H1 (cell line): ENCODE data around the gene GNAQ. TPM values are rescaled to one million over a fixed set of nuclear protein-coding genes. Genes with fewer than 3 reads are reported as not detected.

Experiments
- CTCF ChIA-PET: fragments of 300-600 bp; sonication (Branson Sonifier 250); formaldehyde crosslinking; loops from one replicate; lab custom pipeline; 2021; ENCODE audit not compliant: partially characterized antibody; lab: Charles Lee
- POLR2A ChIA-PET: fragments of 300-600 bp; sonication (Branson Sonifier 250); formaldehyde crosslinking; loops from one replicate; lab custom pipeline; 2021; ENCODE audit warnings: inconsistent platforms; ENCODE audit not compliant: partially characterized antibody; lab: Charles Lee
- DNase-seq, 2 experiments: peaks; one replicate each; pipeline versions ENCODE4 v3.0.0 to v3.0.0-alpha.2; 2010 to 2022; ENCODE audit warnings: low spot score in 2 of 2, low read depth in 1 of 2, mixed read lengths in 1 of 2
- FAIRE-seq: peaks from 2 replicates; lab custom pipeline; 2011; peaks lifted over from hg19 to GRCh38; lab: Jason Lieb, UNC
- H2AFZ ChIP-seq: 2 replicates; pipeline ENCODE4 v1.8.1; 2012; ENCODE audit warnings: low read length, inconsistent platforms
- H2AK5ac ChIP-seq: 2 replicates; pipeline ENCODE4 v1.6.1; 2013; ENCODE audit warnings: low read depth, low read length
- H2BK120ac ChIP-seq: replicated peaks from 2 replicates; pipeline ENCODE3; 2013; ENCODE audit warnings: low read depth, low read length, inconsistent platforms
- H2BK12ac ChIP-seq: 2 replicates; pipeline ENCODE4 v1.6.1; 2013; ENCODE audit warnings: low read depth, low read length
- H2BK15ac ChIP-seq: 2 replicates; pipeline ENCODE4 v1.6.1; 2013; ENCODE audit warnings: low read length
- H2BK20ac ChIP-seq: 2 replicates; pipeline ENCODE4 v1.6.1; 2013; ENCODE audit warnings: low read length
- H2BK5ac ChIP-seq: 2 replicates; pipeline ENCODE4 v1.6.1; 2013; ENCODE audit warnings: low read depth, low read length
- H3K14ac ChIP-seq: 2 replicates; pipeline ENCODE4 v1.6.1; 2013; ENCODE audit warnings: inconsistent platforms; ENCODE audit not compliant: insufficient read length
- H3K18ac ChIP-seq: 2 replicates; pipeline ENCODE4 v1.6.1; 2013; ENCODE audit warnings: low read length; ENCODE audit errors: extremely low read depth
- H3K23ac ChIP-seq: 2 replicates; pipeline ENCODE4 v1.6.1; 2013; ENCODE audit warnings: inconsistent platforms; ENCODE audit not compliant: insufficient read length
- H3K23me2 ChIP-seq: 2 replicates; pipeline ENCODE4 v1.6.1; 2013; ENCODE audit warnings: low read depth, low read length
- H3K27ac ChIP-seq: 2 replicates; pipeline ENCODE4 v1.6.1; 2011; ENCODE audit warnings: low read depth, low read length, inconsistent platforms
- H3K27me3 ChIP-seq, 4 experiments: replicated peaks in 1 of 4; 1 replicate in 1 of 4; 2 replicates in 3 of 4; pipeline versions ENCODE4 v1.6.1 to v1.8.1; 2011 to 2013; ENCODE audit warnings: low read length in 3 of 4, mild to moderate bottlenecking in 3 of 4, inconsistent platforms in 2 of 4, mixed read lengths in 2 of 4, moderate library complexity in 1 of 4; ENCODE audit not compliant: control insufficient read depth in 3 of 4, insufficient read depth in 3 of 4; ENCODE audit errors: extremely low read depth in 1 of 4
- H3K36me3 ChIP-seq, 4 experiments: 2 replicates each; pipeline versions ENCODE4 v1.6.1 to v1.8.1; 2011 to 2013; ENCODE audit warnings: mild to moderate bottlenecking in 4 of 4, low read length in 3 of 4, moderate library complexity in 2 of 4, control low read depth in 1 of 4, inconsistent platforms in 1 of 4; ENCODE audit not compliant: insufficient read depth in 4 of 4, control insufficient read depth in 2 of 4
- H3K4ac ChIP-seq: replicated peaks from 2 replicates; pipeline ENCODE3; 2013; ENCODE audit warnings: low read length, low read depth, mixed read lengths, inconsistent platforms; ENCODE audit not compliant: insufficient read length
- H3K4me1 ChIP-seq, 4 experiments: replicated peaks in 1 of 4; 1 replicate in 1 of 4; 2 replicates in 3 of 4; pipeline versions ENCODE4 v1.6.1 to v1.8.1; 2011 to 2013; ENCODE audit warnings: low read length in 3 of 4, inconsistent platforms in 2 of 4, mixed read lengths in 1 of 4; ENCODE audit not compliant: insufficient read depth in 4 of 4, control insufficient read depth in 3 of 4
- H3K4me2 ChIP-seq, 2 experiments: 2 replicates each; pipeline versions ENCODE4 v1.6.1 to v1.8.1; 2011 to 2013; ENCODE audit warnings: low read depth in 2 of 2, low read length in 2 of 2, control low read depth in 1 of 2, inconsistent platforms in 1 of 2, mild to moderate bottlenecking in 1 of 2; ENCODE audit not compliant: insufficient read depth in 1 of 2
- H3K4me3 ChIP-seq, 4 experiments: fragments of 200-600, 300-600 bp in 1 of 4; sonication (generic), shearing (Covaris generic), sonication (Bioruptor Twin) in 1 of 4; 2 replicates each; pipeline versions ENCODE4 v1.5.1 to v1.8.1; 2011 to 2016; ENCODE audit warnings: low read length in 4 of 4, low read depth in 3 of 4, control low read depth in 2 of 4, inconsistent platforms in 2 of 4, mild to moderate bottlenecking in 2 of 4, mixed read lengths in 1 of 4, moderate library complexity in 1 of 4; ENCODE audit not compliant: insufficient read depth in 2 of 4; ENCODE audit errors: extremely low read depth in 1 of 4
- H3K56ac ChIP-seq: replicated peaks from 2 replicates; pipeline ENCODE3; 2013; ENCODE audit warnings: low read depth, mild to moderate bottlenecking, mixed read lengths, low read length, inconsistent platforms; ENCODE audit not compliant: insufficient read length
- H3K79me1 ChIP-seq: 2 replicates; pipeline ENCODE4 v1.6.1; 2013; ENCODE audit warnings: low read depth, low read length, control low read depth
- H3K79me2 ChIP-seq, 2 experiments: 2 replicates each; pipeline versions ENCODE4 v1.6.1 to v1.8.1; 2012 to 2013; ENCODE audit warnings: low read length in 2 of 2, mild to moderate bottlenecking in 2 of 2, inconsistent platforms in 1 of 2; ENCODE audit not compliant: insufficient read depth in 2 of 2, control insufficient read depth in 1 of 2
- H3K9ac ChIP-seq, 4 experiments: replicated peaks in 1 of 4; 1 replicate in 1 of 4; 2 replicates in 3 of 4; pipeline versions ENCODE4 v1.6.1 to v1.8.1; 2011 to 2013; ENCODE audit warnings: low read depth in 3 of 4, low read length in 3 of 4, control low read depth in 2 of 4, mild to moderate bottlenecking in 2 of 4, moderate library complexity in 2 of 4, inconsistent platforms in 1 of 4; ENCODE audit errors: extremely low read depth in 1 of 4
- H3K9me3 ChIP-seq, 2 experiments: 2 replicates each; pipeline versions ENCODE4 v1.6.1 to v1.8.1; 2012 to 2013; ENCODE audit warnings: mild to moderate bottlenecking in 2 of 2, moderate library complexity in 2 of 2, control low read depth in 1 of 2, inconsistent platforms in 1 of 2, low read depth in 1 of 2, low read length in 1 of 2, mixed read lengths in 1 of 2; ENCODE audit not compliant: insufficient read depth in 2 of 2
- H4K20me1 ChIP-seq, 2 experiments: replicated peaks in 1 of 2; 2 replicates each; pipeline versions ENCODE3 to v1.8.1; 2011 to 2013; ENCODE audit warnings: inconsistent platforms in 2 of 2, low read length in 2 of 2, mild to moderate bottlenecking in 1 of 2; ENCODE audit not compliant: insufficient read depth in 2 of 2, control insufficient read depth in 1 of 2
- H4K5ac ChIP-seq: 2 replicates; pipeline ENCODE4 v1.6.1; 2013; ENCODE audit warnings: low read length, low read depth, mixed read lengths, inconsistent platforms; ENCODE audit not compliant: insufficient read length
- H4K8ac ChIP-seq: 2 replicates; pipeline ENCODE4 v1.8.0; 2013; ENCODE audit warnings: mild to moderate bottlenecking, moderate library complexity, low read length, inconsistent platforms; ENCODE audit not compliant: insufficient read depth; ENCODE audit errors: extremely low read depth
- H4K91ac ChIP-seq: replicated peaks from 2 replicates; pipeline ENCODE3; 2013; ENCODE audit warnings: low read length, mixed read lengths, inconsistent platforms; ENCODE audit not compliant: insufficient read length
- NRF1 ChIP-seq: IDR thresholded peaks from 2 replicates; pipeline ENCODE4 v1.6.1; 2011; ENCODE audit warnings: mild to moderate bottlenecking, low read depth, low read length, improper control_type of control experiment
- SIN3A ChIP-seq, 2 experiments: IDR thresholded peaks in 1 of 2; conservative IDR thresholded peaks in 1 of 2; 2 replicates each; pipeline ENCODE4 v1.6.1; 2011 to 2012; ENCODE audit warnings: low read length in 2 of 2, improper control_type of control experiment in 1 of 2, low read depth in 1 of 2, mild to moderate bottlenecking in 1 of 2
- SP4 ChIP-seq: IDR thresholded peaks from 2 replicates; pipeline ENCODE4 v1.6.1; 2012; ENCODE audit warnings: low read length, inconsistent platforms
- USF2 ChIP-seq: IDR thresholded peaks from 2 replicates; pipeline ENCODE4 v1.6.1; 2011; ENCODE audit warnings: low read length, improper control_type of control experiment
- WGBS, 2 experiments: shearing (Covaris generic) in 1 of 2; methylation state at CpG; one replicate each; pipeline versions ENCODE4 v1.1.6 to v1.1.7; 2013 to 2015; ENCODE audit warnings: low lambda C conversion rate in 2 of 2, mixed read lengths in 2 of 2, inconsistent platforms in 1 of 2, low coverage in 1 of 2, missing lambda C conversion rate in 1 of 2; ENCODE audit not compliant: insufficient replicate concordance in 2 of 2, insufficient coverage in 1 of 2, insufficient read length in 1 of 2; ENCODE audit errors: extremely low coverage in 1 of 2, missing lambda C conversion rate in 1 of 2; 5-methylcytosine and 5-hydroxymethylcytosine counted together
- polyA plus RNA-seq, 7 experiments: library from polyadenylated mRNA; depleted of rRNA in 3 of 7; stranded (reverse) in 5 of 7; unstranded in 2 of 7; fragments of >200 nt in 5 of 7; fragments of 200-250 nt in 2 of 7; gene quantifications; 1 replicate in 5 of 7; 2 replicates in 1 of 7; 4 replicates in 1 of 7; pipeline versions ENCODE4 v1.2.1 to v1.2.3, GENCODE V29; 2011 to 2013; ENCODE audit warnings: missing spikeins in 2 of 7, mixed read lengths in 2 of 7
- total RNA-seq: library from RNA; stranded (reverse); fragmentation: NEBNext Ultra II Directional; extraction: Animal tissue kit (Norgen Biotek cat#: 25700); gene quantifications from 2 replicates; pipeline ENCODE4 v1.2.1, GENCODE V29; 2021

Gene GNAQ
- total and polyA plus RNA-seq, 2 of the 8 experiments (the other 6 are each of a cell fraction or from before 2014, with no cell fraction given) = 22.8 to 63.8 TPM

GRCh38 chr9:77848404-77848803 is 183.2 kb downstream of the GNAQ start:
- Histone ChIP-seq H3K79me1 (peaks cover 9% of the 10 kb centered on the region; the same call in 1 of the 2 replicates), H2BK5ac (no peak overlapping the region), H3K18ac (no peak overlapping the region), H3K4me3 (no peak overlapping the region), H3K14ac (no peak overlapping the region), H4K91ac (no peak overlapping the region), H3K79me2 (peaks cover 0 to 10% of the 10 kb centered on the region in 2 experiments; a peak in 1 of 4 replicates), H3K4me2 (no peak overlapping the region), H3K23me2 (no peaks in the 10 kb centered on the region), H3K36me3 (no peaks in the 10 kb centered on the region), H3K27me3 (no peaks in the 10 kb centered on the region), H3K27ac (no peak overlapping the region), H4K20me1 (peaks cover 0 to 2% of the 10 kb centered on the region in 2 experiments), H2AK5ac (no peak overlapping the region), H2AFZ (no peak overlapping the region), H2BK120ac (no peak overlapping the region), H2BK12ac (no peak overlapping the region), H2BK15ac (no peak overlapping the region), H4K8ac (no peak overlapping the region), H3K4ac (no peak overlapping the region), H3K9me3 (no peaks in the 10 kb centered on the region), H3K4me1 (no peaks in the 10 kb centered on the region), H4K5ac (no peak overlapping the region), H3K9ac (no peak overlapping the region), H2BK20ac (no peak overlapping the region), H3K56ac (no peak overlapping the region), H3K23ac (no peak overlapping the region)
- POLR2A ChIA-PET = no interaction called here
- CTCF ChIA-PET = interaction anchor here (1.0 to 1.6 kb wide), 2 partner anchors 16 to 129 kb away, joined by 3 read pairs; no protein-coding TSS in a partner anchor
- DNase-seq (no peak), FAIRE-seq (no peak)
- TF ChIP-seq NRF1 (no peak), USF2 (no peak), SP4 (no peak), SIN3A (conservative IDR thresholded peaks at IDR 0.05 in 1 of 2, IDR thresholded peaks at IDR 0.05 in 1 of 2; ENCODE audit: low read depth in 1 of 2, low read length in 2 of 2) (no peak)
- WGBS, 2 experiments = 98% methylated on average over 2 of the region's 2 CpGs; no CpG with 5 or more reads in 1 of the 2 experiments
